IgD-negative memory B cell (primary cell): ENCODE data around the gene CKMT2. TPM values are rescaled to one million over a fixed set of nuclear protein-coding genes. Genes with fewer than 3 reads are reported as not detected.
A peak's percentile ranks its signal among the peaks of the same experiment; 100 is the strongest.

Experiments
- H3K27ac Mint-ChIP-seq, 3 donors: one replicate each; pipeline ENCODE4 v1.8.0; 2020 to 2022; ENCODE audit warnings: mild to moderate bottlenecking in 3 of 3, mixed read lengths in 3 of 3, moderate library complexity in 1 of 3
- H3K27me3 Mint-ChIP-seq: one replicate; pipeline ENCODE4 v1.8.0; 2021; ENCODE audit warnings: mixed read lengths
- H3K36me3 Mint-ChIP-seq: one replicate; pipeline ENCODE4 v1.8.0; 2020; ENCODE audit warnings: mild to moderate bottlenecking, mixed read lengths
- H3K4me1 Mint-ChIP-seq, 3 donors: one replicate each; pipeline ENCODE4 v1.8.0; 2020 to 2022; ENCODE audit warnings: mixed read lengths in 3 of 3, mild to moderate bottlenecking in 1 of 3
- H3K4me3 Mint-ChIP-seq, 4 donors: one replicate each; pipeline ENCODE4 v1.8.0; 2020 to 2022; ENCODE audit warnings: mild to moderate bottlenecking in 4 of 4, mixed read lengths in 4 of 4, moderate library complexity in 3 of 4
- H3K9me3 Mint-ChIP-seq, 3 donors: one replicate each; pipeline ENCODE4 v1.8.0; 2020 to 2021; ENCODE audit warnings: mixed read lengths in 3 of 3, mild to moderate bottlenecking in 1 of 3
- polyA plus RNA-seq: library from polyadenylated mRNA; unstranded; fragments of 300-500 nt; fragmentation: Illumina TruSeq; gene quantifications from one replicate; pipeline ENCODE4 v1.2.3, GENCODE V29; 2021

The CKMT2 gene
- polyA plus RNA-seq, 1 donor from 2014 or later = not detected

- H3K27ac Mint-ChIP-seq = no peak overlapping the region
- H3K27me3 Mint-ChIP-seq = peaks cover 4% of the 10 kb centered on the region
- H3K4me3 Mint-ChIP-seq = no peak overlapping the region
- H3K4me1 Mint-ChIP-seq = peaks cover 2 to 3% (median 3%) of the 10 kb centered on the region in 3 donors
- no peaks in the 10 kb centered on the region for H3K36me3 Mint-ChIP-seq
- no peaks in the 10 kb centered on the region for H3K9me3 Mint-ChIP-seq
Measured at GRCh38 chr5:81207009-81207408, 26.1 kb upstream of the CKMT2 start.

DNA sequence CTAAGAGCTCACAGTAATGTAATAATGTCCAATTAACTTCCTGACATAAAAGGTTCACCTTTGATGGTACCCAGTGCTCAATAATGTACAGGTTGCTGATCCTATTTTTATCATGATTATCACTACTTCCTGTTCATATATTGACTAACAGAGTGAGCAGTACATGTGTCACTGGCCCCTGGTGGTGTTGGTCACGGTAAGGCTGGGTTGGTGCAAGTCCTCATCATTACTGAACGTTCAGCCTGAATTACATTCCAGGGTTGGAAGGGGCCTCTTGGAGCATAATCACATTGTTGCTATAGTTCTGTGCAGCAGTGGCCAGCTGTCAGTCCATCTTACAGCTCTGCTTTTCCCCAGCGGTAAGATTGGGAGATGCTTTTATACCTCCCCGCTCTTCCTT lies 24.2 kb upstream of the CKMT2 start:
- no peak overlapping the region for H3K4me3 Mint-ChIP-seq

GRCh38 chr5:81209386-81209785 lies 23.7 kb upstream of the CKMT2 start:
- H3K9me3 Mint-ChIP-seq = no peaks in the 10 kb centered on the region
- no peak overlapping the region for H3K27ac Mint-ChIP-seq
- no peak overlapping the region for H3K4me3 Mint-ChIP-seq
- H3K27me3 Mint-ChIP-seq = peaks cover 8% of the 10 kb centered on the region
- peaks cover 7% of the 10 kb centered on the region in 3 donors for H3K4me1 Mint-ChIP-seq
- no peaks in the 10 kb centered on the region for H3K36me3 Mint-ChIP-seq

More for the DNA sequence above, 24.2 kb upstream of the CKMT2 start:
- Mint-ChIP-seq H3K4me1 (peaks cover 7% of the 10 kb centered on the region in 3 donors), H3K27me3 (peaks cover 8% of the 10 kb centered on the region), H3K9me3 (no peaks in the 10 kb centered on the region), H3K27ac (no peak overlapping the region), H3K36me3 (no peaks in the 10 kb centered on the region)

DNA sequence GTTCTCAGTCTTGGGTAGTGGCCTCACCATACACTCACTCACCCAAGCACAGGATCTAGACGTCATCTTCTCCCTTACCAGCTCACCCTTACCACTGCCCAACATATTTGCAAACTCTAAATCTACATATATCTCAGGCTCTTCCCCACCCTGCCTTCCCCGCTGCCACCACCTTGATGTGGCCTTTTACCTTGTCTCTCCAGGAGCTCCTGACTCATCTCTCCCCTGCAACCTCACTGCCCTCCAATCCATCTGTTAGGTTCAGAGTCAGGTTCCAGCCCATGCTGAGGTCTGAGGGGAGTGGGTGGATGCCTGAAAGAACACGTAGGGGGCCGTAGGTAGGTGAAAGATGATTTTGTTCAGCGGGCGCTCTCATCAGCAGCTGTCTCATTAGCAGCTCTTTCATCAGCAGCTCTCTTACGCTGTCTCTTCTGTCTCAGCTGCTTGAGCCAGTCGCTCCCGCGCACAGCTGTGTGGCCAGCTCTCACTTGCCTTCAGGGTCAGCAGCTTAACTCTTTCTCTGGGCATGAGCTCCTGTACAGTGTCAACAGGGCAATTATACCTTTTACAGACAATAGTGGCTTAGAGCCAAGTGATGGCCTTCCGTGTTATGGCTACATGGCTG lies 23.1 kb upstream of the CKMT2 start:
- H3K4me1 Mint-ChIP-seq = peaks cover 7 to 10% (median 7%) of the 10 kb centered on the region in 3 donors
- no peak overlapping the region for H3K4me3 Mint-ChIP-seq
- H3K27ac Mint-ChIP-seq = no peak overlapping the region
- peaks cover 8% of the 10 kb centered on the region for H3K27me3 Mint-ChIP-seq
- H3K36me3 Mint-ChIP-seq = no peaks in the 10 kb centered on the region
- no peaks in the 10 kb centered on the region for H3K9me3 Mint-ChIP-seq

- H3K36me3 Mint-ChIP-seq = no peaks in the 10 kb centered on the region
- H3K27me3 Mint-ChIP-seq = peaks cover 8% of the 10 kb centered on the region
- H3K4me3 Mint-ChIP-seq = peak overlapping the region in 3 of 4 donors; percentile 64 to 93 (median 89)
- peak overlapping the region in 1 of 3 donors; percentile 77 for H3K27ac Mint-ChIP-seq
- no peaks in the 10 kb centered on the region for H3K9me3 Mint-ChIP-seq
- peaks cover 7 to 10% (median 8%) of the 10 kb centered on the region in 3 donors for H3K4me1 Mint-ChIP-seq
Measured at GRCh38 chr5:81212211-81212751, 20.8 kb upstream of the CKMT2 start.

- Mint-ChIP-seq H3K4me1 (peaks cover 7 to 10% (median 8%) of the 10 kb centered on the region in 3 donors), H3K4me3 (no peak overlapping the region), H3K36me3 (no peaks in the 10 kb centered on the region), H3K9me3 (no peaks in the 10 kb centered on the region), H3K27me3 (peaks cover 8% of the 10 kb centered on the region), H3K27ac (peak overlapping the region in 1 of 3 donors; percentile 19)
Measured at GRCh38 chr5:81213070-81213469, 20.1 kb upstream of the CKMT2 start.

DNA sequence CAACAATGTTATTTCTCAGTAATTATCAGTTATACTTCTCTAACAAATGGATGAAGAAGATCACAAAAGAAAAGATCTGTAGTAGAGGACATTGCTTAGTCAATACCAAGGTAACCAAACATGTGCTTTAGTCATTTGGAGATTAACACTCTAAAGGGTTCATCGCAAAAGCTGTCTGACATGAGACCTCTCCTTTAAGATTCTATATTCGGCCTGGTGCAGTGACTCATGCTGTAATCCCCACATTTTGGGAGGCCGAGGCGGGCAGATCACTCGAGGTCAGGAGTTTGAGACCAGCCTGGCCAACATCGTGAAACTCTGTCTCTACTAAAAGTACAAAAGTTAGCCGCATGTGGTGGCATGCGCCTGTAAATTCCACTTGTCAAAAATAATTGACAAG lies 18.3 kb upstream of the CKMT2 start:
- H3K36me3 Mint-ChIP-seq = peaks cover 4% of the 10 kb centered on the region
- H3K27me3 Mint-ChIP-seq = peaks cover 8% of the 10 kb centered on the region

DNA sequence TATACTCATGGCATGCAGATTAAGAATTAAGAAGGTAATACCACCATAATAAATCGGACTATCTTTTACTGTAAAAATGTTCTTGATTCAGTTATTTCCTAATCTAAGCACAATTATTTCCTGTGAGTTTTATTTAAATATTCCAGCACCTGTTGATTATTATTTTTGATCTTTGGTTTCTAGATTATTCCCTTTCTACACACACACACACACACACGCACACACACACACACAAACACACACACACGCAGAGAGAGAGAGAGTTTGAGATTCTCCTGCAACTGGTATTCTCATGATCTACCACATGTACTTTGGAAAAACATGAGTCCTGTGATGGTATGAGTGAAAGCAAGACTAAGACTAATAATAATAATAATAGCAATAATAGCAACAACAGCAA lies 17.0 kb upstream of the CKMT2 start:
- H3K9me3 Mint-ChIP-seq = no peaks in the 10 kb centered on the region
- H3K27ac Mint-ChIP-seq = no peak overlapping the region
- peaks cover 3% of the 10 kb centered on the region for H3K27me3 Mint-ChIP-seq
- peaks cover 4% of the 10 kb centered on the region for H3K36me3 Mint-ChIP-seq
- H3K4me1 Mint-ChIP-seq = peaks cover 7 to 10% (median 8%) of the 10 kb centered on the region in 3 donors
- no peak overlapping the region for H3K4me3 Mint-ChIP-seq

More for the DNA sequence above, 18.3 kb upstream of the CKMT2 start:
- H3K9me3 Mint-ChIP-seq = no peaks in the 10 kb centered on the region
- no peak overlapping the region for H3K27ac Mint-ChIP-seq
- H3K4me1 Mint-ChIP-seq = peaks cover 7 to 10% (median 8%) of the 10 kb centered on the region in 3 donors
- no peak overlapping the region for H3K4me3 Mint-ChIP-seq

GRCh38 chr5:81219389-81219788 lies 13.7 kb upstream of the CKMT2 start:
- peaks cover 0 to 2% (median 2%) of the 10 kb centered on the region in 3 donors for H3K4me1 Mint-ChIP-seq
- no peaks in the 10 kb centered on the region for H3K9me3 Mint-ChIP-seq
- no peaks in the 10 kb centered on the region for H3K27me3 Mint-ChIP-seq
- no peak overlapping the region for H3K4me3 Mint-ChIP-seq
- peak overlapping the region in 1 of 3 donors; percentile 2 for H3K27ac Mint-ChIP-seq
- peaks cover 6% of the 10 kb centered on the region for H3K36me3 Mint-ChIP-seq

- no peak overlapping the region for H3K4me3 Mint-ChIP-seq
- no peaks in the 10 kb centered on the region for H3K4me1 Mint-ChIP-seq
- peaks cover 6% of the 10 kb centered on the region for H3K36me3 Mint-ChIP-seq
- H3K9me3 Mint-ChIP-seq = no peaks in the 10 kb centered on the region
- H3K27ac Mint-ChIP-seq = no peak overlapping the region
- H3K27me3 Mint-ChIP-seq = no peaks in the 10 kb centered on the region
Measured at GRCh38 chr5:81222285-81222684, 10.8 kb upstream of the CKMT2 start.

- Mint-ChIP-seq H3K36me3 (peaks cover 1% of the 10 kb centered on the region), H3K9me3 (no peaks in the 10 kb centered on the region), H3K4me1 (no peaks in the 10 kb centered on the region), H3K4me3 (peak overlapping the region in 2 of 4 donors; percentile 3 to 70), H3K27ac (no peak overlapping the region), H3K27me3 (no peaks in the 10 kb centered on the region)
Measured at GRCh38 chr5:81225463-81225862, 7.7 kb upstream of the CKMT2 start.

DNA sequence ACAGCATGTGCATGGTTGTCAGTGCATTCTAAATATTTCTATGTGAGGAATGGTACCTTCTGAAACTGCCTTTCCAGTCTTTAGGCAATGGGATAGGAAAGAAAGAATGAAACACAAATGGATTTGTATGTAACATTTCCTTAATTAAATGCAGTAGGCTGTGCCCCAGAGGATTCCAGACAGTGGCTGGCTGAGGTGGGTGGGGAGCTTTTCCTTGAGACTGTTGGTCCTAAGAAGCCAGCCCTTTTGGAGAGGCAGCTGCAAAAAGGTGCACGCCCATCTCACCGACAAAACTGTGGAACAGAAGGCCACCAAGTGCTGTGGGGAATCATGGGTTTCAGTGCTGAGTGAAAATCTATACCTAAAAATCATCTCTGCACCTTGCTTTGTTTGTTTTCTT lies 6.8 kb upstream of the CKMT2 start:
- Mint-ChIP-seq H3K4me1 (no peaks in the 10 kb centered on the region), H3K4me3 (no peak overlapping the region), H3K36me3 (peaks cover 1% of the 10 kb centered on the region), H3K27me3 (no peaks in the 10 kb centered on the region), H3K27ac (no peak overlapping the region), H3K9me3 (no peaks in the 10 kb centered on the region)

- Mint-ChIP-seq H3K9me3 (no peaks in the 10 kb centered on the region), H3K36me3 (peaks cover 1% of the 10 kb centered on the region), H3K27ac (no peak overlapping the region), H3K27me3 (no peaks in the 10 kb centered on the region), H3K4me3 (no peak overlapping the region), H3K4me1 (no peaks in the 10 kb centered on the region)
Measured at GRCh38 chr5:81226949-81227348, 6.2 kb upstream of the CKMT2 start.

DNA sequence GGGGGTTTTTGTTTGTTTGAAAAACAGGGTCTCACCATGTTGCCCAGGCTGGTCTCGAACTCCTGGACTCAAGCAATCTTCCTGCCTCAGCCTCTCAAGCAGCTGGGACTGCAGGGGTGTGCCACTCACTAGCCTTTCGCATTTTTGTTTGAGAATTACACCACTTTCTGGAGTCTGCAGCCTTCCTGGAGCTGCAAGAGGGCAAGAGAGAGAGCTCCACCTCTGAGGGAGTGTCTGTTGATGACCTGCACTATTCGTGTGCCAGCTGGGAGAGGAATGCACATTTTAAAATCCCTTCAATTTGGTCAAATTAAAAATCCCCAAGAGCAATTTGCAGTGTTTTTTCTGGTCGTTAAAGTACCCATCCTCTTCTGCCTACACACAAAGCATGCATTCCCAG lies 5.0 kb upstream of the CKMT2 start:
- Mint-ChIP-seq H3K36me3 (no peaks in the 10 kb centered on the region), H3K27me3 (no peaks in the 10 kb centered on the region), H3K9me3 (no peaks in the 10 kb centered on the region), H3K27ac (no peak overlapping the region), H3K4me1 (no peaks in the 10 kb centered on the region), H3K4me3 (no peak overlapping the region)

DNA sequence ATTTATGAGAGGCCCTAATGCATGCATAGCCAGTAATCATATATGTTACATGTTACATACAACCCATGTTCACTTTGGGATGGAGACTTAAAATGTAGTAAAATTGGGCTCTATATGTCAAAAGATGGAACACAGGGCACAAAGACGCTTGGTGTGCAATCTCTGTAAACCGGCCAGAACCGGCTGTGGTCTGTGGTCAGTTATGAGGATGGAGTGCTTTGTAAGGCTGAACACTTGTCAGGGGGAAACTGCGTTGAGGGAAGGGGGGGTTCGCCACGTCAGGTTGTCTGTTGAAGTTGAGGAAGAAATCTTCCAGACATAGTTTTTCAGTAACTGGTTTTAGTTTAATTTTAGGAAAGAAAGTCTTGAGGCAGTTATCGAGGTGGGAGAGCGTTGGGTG lies 2.7 kb upstream of the CKMT2 start:
- no peak overlapping the region for H3K27ac Mint-ChIP-seq
- H3K4me3 Mint-ChIP-seq = no peak overlapping the region
- no peaks in the 10 kb centered on the region for H3K36me3 Mint-ChIP-seq
- H3K27me3 Mint-ChIP-seq = no peaks in the 10 kb centered on the region
- H3K4me1 Mint-ChIP-seq = peaks cover 0 to 2% (median 0%) of the 10 kb centered on the region in 3 donors
- H3K9me3 Mint-ChIP-seq = no peaks in the 10 kb centered on the region

DNA sequence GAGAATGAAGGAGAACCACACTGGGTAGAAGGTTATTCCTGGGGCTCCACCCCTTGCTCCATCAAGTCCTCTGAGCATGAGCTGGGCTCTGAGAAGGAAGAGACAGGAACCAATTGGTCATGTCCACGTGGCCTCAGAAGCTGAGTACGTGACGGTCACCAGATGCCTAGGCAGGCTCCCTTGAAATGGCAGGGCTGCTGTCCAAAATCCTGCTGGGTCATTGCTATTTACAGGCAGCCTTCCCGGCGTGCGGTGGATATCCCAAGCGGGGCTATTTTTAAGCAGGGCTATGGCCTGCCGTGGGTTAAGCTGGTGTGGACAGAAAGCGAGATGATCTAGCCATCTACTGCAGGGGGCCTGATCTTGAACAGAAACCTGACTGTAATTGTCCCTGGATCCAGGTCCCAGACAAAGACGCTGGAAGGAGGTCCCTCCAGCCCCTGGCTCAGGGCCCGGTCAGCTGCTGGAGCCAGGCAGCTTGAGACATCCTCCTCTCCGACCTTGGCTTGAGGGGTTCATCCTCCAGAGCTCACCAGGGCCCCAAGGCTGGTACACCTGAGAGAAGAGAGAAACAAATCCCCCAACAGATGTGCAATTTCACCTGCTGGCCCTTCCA lies 550 bp upstream of the CKMT2 start:
- peaks cover 0 to 2% (median 1%) of the 10 kb centered on the region in 3 donors for H3K4me1 Mint-ChIP-seq
- no peak overlapping the region for H3K4me3 Mint-ChIP-seq
- no peaks in the 10 kb centered on the region for H3K36me3 Mint-ChIP-seq
- no peak overlapping the region for H3K27ac Mint-ChIP-seq
- H3K9me3 Mint-ChIP-seq = peaks cover 0 to 3% (median 0%) of the 10 kb centered on the region in 3 donors
- no peaks in the 10 kb centered on the region for H3K27me3 Mint-ChIP-seq
